Left ventricle myocardium inferior (tissue), 1 donor: ENCODE results near the gene IGF1R. TPM values are rescaled to one million over a fixed set of nuclear protein-coding genes. Genes with fewer than 3 reads are reported as not detected.

Experiments used
- DNase-seq: peaks from one replicate; pipeline ENCODE4 v3.0.0-alpha.2; 2020
- H3K27ac ChIP-seq: fragments of 200-600 bp; replicated peaks from 2 replicates; pipeline ENCODE4 v1.8.0; 2021
- H3K27me3 ChIP-seq: fragments of 200-600 bp; 2 replicates; pipeline ENCODE4 v1.8.0; 2021; ENCODE audit warnings: low read depth
- H3K36me3 ChIP-seq: fragments of 200-600 bp; 2 replicates; pipeline ENCODE4 v1.8.0; 2021
- H3K4me1 ChIP-seq: fragments of 200-600 bp; 2 replicates; pipeline ENCODE4 v1.8.0; 2021
- H3K4me3 ChIP-seq: fragments of 200-600 bp; 2 replicates; pipeline ENCODE4 v1.8.0; 2021; ENCODE audit warnings: mild to moderate bottlenecking, moderate library complexity
- H3K9me3 ChIP-seq: fragments of 200-600 bp; replicated peaks from 2 replicates; pipeline ENCODE4 v1.8.0; 2021
- intact Hi-C: fragments of 100-400 bp; cut with micrococcal nuclease; formaldehyde crosslinking; loops from one replicate; pipeline ENCODE4 v1.11.0; 2022
- total RNA-seq: library from RNA; stranded (reverse); fragmentation: NEBNext Ultra II Directional; extraction: Animal tissue kit (Norgen Biotek cat#: 25700); gene quantifications from one replicate; pipeline ENCODE4 v1.2.1, GENCODE V29; 2021
- TF ChIP-seq, protein P1 (sequence below): fragments of 200-600 bp; IDR thresholded peaks from 2 replicates; pipeline ENCODE4 v1.8.0; 2021; ENCODE audit warnings: antibody characterized with exemption, mild to moderate bottlenecking, borderline replicate concordance
- donor health status: DM: no; HTN: yes; CAD: no; lungs with severe emphysema.

Gene IGF1R
- total RNA-seq, 1 donor from 2014 or later = 37.2 TPM

GRCh38 chr15:98823616-98824015 lies 175.3 kb downstream of the IGF1R start:
- Histone ChIP-seq H3K27me3 (no peaks in the 10 kb centered on the region), H3K27ac (no peak overlapping the region), H3K36me3 (peaks cover 4% of the 10 kb centered on the region), H3K9me3 (peaks cover 38% of the 10 kb centered on the region), H3K4me3 (no peak overlapping the region), H3K4me1 (peaks cover 24% of the 10 kb centered on the region)
- TF ChIP-seq, protein P1, sequence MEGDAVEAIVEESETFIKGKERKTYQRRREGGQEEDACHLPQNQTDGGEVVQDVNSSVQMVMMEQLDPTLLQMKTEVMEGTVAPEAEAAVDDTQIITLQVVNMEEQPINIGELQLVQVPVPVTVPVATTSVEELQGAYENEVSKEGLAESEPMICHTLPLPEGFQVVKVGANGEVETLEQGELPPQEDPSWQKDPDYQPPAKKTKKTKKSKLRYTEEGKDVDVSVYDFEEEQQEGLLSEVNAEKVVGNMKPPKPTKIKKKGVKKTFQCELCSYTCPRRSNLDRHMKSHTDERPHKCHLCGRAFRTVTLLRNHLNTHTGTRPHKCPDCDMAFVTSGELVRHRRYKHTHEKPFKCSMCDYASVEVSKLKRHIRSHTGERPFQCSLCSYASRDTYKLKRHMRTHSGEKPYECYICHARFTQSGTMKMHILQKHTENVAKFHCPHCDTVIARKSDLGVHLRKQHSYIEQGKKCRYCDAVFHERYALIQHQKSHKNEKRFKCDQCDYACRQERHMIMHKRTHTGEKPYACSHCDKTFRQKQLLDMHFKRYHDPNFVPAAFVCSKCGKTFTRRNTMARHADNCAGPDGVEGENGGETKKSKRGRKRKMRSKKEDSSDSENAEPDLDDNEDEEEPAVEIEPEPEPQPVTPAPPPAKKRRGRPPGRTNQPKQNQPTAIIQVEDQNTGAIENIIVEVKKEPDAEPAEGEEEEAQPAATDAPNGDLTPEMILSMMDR = no peak
- DNase-seq = no peak
- intact Hi-C loops = no loop called here

GRCh38 chr15:98824595-98824994 lies 176.3 kb downstream of the IGF1R start:
- no peak overlapping the region for H3K27ac ChIP-seq
- TF ChIP-seq, protein P1 = no peak
- no peak overlapping the region for H3K4me3 ChIP-seq
- H3K9me3 ChIP-seq = peaks cover 48% of the 10 kb centered on the region
- intact Hi-C loops = no loop called here
- peaks cover 11% of the 10 kb centered on the region for H3K36me3 ChIP-seq
- DNase-seq = no peak
- no peaks in the 10 kb centered on the region for H3K27me3 ChIP-seq
- peaks cover 24% of the 10 kb centered on the region for H3K4me1 ChIP-seq

GRCh38 chr15:98826658-98827057 lies 178.3 kb downstream of the IGF1R start:
- intact Hi-C loops = no loop called here
- Histone ChIP-seq H3K36me3 (peaks cover 29% of the 10 kb centered on the region), H3K27me3 (no peaks in the 10 kb centered on the region), H3K9me3 (peaks cover 69% of the 10 kb centered on the region), H3K4me3 (no peak overlapping the region), H3K4me1 (peaks cover 24% of the 10 kb centered on the region), H3K27ac (no peak overlapping the region)
- TF ChIP-seq, protein P1 = no peak
- no peak for DNase-seq

DNA sequence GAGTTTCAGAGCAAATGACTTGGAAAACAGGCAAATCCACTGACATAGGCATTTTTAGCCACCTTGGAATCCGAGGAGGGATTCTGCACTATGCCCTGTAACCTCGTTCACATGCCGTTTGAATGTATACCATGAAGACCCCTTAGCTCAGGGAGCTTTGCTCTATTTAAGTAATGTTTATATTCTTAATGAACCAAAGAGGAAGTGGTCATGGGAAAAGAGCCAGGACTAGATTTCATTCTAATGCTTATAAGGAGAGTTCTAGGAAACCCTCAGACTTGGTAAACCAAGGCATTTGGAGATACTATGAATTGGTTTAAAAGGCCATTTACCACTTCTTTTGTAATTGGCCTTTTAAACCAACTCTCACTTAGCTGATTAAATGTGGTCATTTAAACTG lies 178.9 kb downstream of the IGF1R start:
- H3K9me3 ChIP-seq = peaks cover 74% of the 10 kb centered on the region

GRCh38 chr15:98830034-98830634 lies 181.8 kb downstream of the IGF1R start:
- TF ChIP-seq, protein P1 = no peak
- Histone ChIP-seq H3K27ac (no peak overlapping the region), H3K36me3 (peaks cover 34% of the 10 kb centered on the region), H3K27me3 (no peaks in the 10 kb centered on the region), H3K4me1 (peaks cover 9% of the 10 kb centered on the region), H3K9me3 (peaks cover 88% of the 10 kb centered on the region), H3K4me3 (no peak overlapping the region)
- no peak for DNase-seq
- intact Hi-C loops = no loop called here

More for the DNA sequence above, 178.9 kb downstream of the IGF1R start:
- H3K4me1 ChIP-seq = peaks cover 24% of the 10 kb centered on the region
- H3K36me3 ChIP-seq = peaks cover 29% of the 10 kb centered on the region
- TF ChIP-seq, protein P1 = no peak
- no peaks in the 10 kb centered on the region for H3K27me3 ChIP-seq
- intact Hi-C loops = no loop called here
- H3K4me3 ChIP-seq = no peak overlapping the region
- DNase-seq = no peak
- no peak overlapping the region for H3K27ac ChIP-seq
